ENCODE results near the gene CDC42BPG.

The CDC42BPG gene

GRCh38 chr11:64792482-64792881 lies 52.0 kb downstream of the CDC42BPG start:
- DNase-seq (ENCODE audit: low read depth in 2 of 2, low spot score in 1 of 2) = no peak

DNA sequence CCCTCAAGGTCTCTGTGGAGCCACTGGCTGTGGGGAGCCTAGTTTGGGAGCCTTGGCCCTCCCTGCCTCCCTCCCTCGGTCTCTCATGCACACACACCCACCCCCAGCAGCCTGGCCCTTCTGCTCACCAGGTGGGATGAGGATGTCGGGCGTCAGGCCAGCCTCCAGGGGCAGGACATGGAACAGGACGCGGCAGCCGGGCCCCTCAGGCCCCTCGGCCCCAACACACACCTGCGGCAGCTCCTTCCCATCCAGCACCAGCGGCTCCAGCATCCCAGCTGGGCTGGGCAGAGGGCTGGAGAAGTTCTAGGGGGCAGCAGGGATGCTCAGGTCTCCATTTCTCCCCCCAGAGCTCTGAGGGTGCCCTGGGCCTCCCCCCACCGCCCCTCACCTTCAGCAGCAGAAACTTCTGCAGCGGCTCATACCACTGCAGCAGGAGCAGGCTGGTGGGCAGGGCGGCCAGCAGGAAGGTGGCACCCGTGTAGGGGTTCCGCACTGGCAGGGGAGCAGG lies 52.6 kb downstream of the CDC42BPG start:
- no peak for DNase-seq (ENCODE audit: low read depth in 2 of 2, low spot score in 1 of 2)

DNA sequence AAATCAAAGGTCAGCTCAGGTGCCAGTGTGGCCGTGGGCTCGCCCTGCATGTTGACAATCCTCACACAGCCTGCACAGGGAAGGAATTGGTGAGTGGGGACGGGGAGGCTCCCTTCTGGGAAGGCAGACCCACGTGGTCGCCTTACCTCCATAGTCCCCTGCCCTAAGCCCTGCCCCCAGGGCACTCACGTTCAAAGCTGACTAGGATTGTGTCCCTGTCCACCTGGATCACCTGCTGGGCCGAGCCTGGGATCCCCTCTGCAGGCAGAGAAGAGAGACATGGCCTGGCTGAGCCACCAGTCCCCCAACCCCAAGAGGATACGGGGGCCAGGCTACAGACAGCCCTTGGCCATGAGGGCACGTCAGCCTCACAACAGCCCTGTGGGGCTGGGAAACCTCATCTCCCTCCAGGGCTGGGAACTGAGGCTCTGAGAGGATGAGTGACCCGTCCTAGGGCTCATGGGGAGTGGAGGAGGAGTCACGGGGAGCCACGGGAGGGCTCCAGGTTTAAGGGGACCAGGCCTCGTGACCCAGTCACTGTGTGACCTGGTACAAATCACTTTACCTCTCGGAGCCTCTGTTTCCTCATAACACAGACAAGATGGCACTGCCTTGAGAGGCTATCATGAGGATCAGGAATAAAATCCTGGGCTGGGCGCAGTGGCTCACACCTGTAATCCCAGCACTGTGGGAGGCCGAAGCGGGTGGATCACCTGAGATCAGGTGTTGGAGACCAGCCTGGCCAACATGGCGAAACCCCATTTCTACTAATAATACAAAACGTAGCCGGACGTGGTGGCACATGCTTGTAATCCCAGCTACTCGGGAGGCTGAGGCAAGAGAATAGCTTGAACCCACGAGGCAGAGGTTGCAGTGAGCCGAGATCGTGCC lies 54.0 kb downstream of the CDC42BPG start:
- DNase-seq (ENCODE audit: low read depth in 2 of 2, low spot score in 1 of 2) = no peak

DNA sequence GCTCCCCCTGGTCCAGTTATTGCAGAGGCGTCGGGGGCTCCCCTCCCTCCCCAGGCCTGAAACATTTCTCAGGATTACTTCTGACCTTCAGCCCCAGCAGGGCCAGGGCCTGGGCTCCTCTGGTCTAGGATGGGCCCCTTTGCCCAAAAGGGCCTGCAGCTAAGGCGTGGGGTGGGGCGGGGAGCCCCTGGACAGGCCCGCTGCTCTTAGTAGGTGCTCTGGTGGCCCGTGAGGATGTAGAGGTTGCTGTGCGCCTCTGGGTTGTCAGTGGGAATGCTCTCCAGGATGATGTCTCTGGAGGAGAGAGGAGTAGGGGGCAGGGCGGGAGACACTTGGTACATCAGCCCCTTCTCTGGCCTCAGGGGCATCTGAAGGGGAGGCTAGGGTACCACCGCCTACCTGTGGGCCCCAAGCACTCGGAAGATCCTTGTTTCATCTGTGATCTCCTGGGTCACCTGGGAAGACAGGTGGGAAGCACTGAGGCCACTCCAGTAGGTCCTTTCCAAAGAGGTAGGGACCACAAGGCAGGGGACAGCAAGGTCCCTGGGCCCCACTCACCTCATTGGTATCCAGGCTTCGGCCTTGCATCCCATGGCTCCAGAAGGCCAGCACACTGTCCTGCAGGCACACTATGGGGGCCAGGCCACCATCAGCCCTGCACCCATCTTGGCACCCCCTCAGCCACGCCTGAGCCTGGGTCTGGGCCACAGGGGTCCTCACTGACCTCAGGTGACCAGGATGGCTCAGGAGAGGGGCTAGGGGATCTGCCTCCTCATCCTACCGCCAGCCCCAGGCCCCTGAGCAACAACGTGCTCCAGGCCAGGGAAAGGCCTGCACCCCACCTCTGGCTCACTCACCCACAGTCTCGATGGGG lies 54.9 kb downstream of the CDC42BPG start:
- DNase-seq (ENCODE audit: low read depth in 2 of 2, low spot score in 1 of 2) = no peak

DNA sequence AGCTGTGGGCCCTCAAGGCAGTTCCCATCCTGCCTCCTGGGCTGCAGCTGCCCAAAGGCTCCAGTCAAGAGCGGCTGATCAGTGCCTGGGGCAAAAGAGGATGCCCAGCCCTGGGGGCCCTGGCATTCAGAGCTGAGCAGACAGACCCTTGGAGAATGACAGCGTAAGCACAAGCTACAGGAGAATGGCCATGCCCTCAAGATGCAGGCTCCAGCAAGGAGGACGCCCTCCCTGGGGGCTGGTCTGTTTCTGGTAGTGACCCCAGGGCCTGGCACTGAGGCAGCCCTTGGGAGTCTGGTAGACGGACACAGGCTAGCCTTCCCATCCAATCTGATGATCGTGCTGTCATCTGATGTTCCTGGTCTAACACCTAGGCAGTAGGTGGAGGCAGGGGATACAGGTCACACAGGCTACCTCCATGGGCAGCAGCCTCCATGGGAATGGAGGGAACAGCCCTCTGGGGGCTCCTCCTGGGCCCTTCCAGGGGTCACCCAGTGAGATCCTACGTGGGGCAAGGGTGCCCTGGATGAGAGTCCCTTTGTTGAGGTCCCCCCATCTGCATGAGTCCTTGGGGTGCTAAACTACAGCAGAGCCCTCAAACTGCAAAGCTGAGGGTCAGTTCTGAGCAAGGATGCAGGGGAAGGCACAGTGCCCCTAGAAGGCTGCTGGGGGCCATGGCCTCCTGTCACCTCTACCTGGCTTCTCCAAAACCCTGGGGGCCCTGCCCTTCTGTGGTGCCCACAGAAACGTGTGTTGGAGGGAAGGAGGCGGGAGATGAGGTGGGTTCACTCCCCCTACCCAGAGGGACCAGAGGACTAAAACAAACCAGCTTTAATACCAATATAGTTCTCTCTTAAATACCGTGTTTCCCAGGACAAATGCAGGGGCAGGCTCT lies 55.9 kb downstream of the CDC42BPG start:
- no peak for DNase-seq (ENCODE audit: low read depth in 2 of 2, low spot score in 1 of 2)

DNA sequence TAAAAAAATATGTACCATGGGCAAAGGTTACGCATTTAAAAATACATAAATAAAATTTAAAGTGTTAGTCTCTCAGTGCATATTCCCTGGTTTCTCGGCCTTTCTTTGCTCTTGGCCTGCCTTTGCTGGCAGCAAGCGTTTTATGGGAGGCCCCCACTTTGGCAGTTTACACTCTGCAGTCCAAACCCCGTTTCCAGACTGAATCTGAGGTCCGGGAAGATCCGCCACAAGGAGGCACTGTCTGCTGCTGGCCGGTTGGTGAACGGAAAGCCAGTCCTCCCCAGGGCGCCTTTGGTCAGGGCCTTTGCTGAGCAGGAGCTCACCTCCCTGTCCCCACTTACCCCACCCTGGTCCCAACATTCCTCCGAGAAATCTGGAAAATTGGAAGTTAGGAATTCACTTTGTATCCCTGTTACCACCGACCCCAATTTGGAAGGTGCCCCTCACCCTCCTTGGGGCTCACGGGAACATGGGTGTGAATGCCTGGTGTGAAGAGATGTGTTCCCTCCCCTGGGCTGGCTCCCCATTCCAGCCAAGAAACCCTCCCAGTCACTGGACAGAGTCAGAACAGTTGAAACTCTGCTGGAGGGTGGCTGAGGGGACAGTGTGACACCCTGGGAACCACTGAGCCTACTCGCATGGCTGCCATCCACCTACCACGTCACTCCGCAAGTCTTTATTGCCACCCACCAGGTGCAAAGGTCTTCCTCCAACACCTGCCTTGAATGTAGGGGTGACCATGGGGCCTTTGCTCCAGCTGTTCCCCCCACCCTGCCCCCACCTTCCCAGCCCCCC lies 56.7 kb downstream of the CDC42BPG start:
- DNase-seq (ENCODE audit: low read depth in 2 of 2, low spot score in 1 of 2) = peak in 1 of 2 donors; percentile 31

- DNase-seq (ENCODE audit: low read depth in 2 of 2, low spot score in 1 of 2) = no peak
Observed at GRCh38 chr11:64786308-64786707, 58.1 kb downstream of the CDC42BPG start.

GRCh38 chr11:64784813-64785581 lies 59.5 kb downstream of the CDC42BPG start:
- DNase-seq (ENCODE audit: low read depth in 2 of 2, low spot score in 1 of 2) = no peak

GRCh38 chr11:64778473-64779298 lies 65.8 kb downstream of the CDC42BPG start, which contains the start of gene SF1:
TSS of gene SF1 (minus strand) at chr11:64778542. CDS start at chr11:64778392, 150 bp downstream.
- peak; percentile 96 to 98 for DNase-seq (ENCODE audit: low read depth in 2 of 2, low spot score in 1 of 2)

DNA sequence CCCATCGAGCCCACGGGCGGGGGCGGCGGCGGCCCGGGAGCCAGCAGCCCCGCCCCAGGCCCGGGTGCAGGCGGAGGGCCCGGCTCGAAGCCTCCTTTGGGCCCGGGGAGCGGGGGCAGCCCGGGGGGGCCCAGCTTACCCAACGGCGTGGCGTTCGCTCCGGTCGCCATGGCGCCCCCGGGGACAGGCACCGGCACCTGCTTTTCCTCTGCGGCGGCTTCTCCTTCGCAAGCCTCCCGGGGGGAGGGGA lies 66.3 kb downstream of the CDC42BPG start:
- no peak for DNase-seq (ENCODE audit: low read depth in 2 of 2, low spot score in 1 of 2)

DNA sequence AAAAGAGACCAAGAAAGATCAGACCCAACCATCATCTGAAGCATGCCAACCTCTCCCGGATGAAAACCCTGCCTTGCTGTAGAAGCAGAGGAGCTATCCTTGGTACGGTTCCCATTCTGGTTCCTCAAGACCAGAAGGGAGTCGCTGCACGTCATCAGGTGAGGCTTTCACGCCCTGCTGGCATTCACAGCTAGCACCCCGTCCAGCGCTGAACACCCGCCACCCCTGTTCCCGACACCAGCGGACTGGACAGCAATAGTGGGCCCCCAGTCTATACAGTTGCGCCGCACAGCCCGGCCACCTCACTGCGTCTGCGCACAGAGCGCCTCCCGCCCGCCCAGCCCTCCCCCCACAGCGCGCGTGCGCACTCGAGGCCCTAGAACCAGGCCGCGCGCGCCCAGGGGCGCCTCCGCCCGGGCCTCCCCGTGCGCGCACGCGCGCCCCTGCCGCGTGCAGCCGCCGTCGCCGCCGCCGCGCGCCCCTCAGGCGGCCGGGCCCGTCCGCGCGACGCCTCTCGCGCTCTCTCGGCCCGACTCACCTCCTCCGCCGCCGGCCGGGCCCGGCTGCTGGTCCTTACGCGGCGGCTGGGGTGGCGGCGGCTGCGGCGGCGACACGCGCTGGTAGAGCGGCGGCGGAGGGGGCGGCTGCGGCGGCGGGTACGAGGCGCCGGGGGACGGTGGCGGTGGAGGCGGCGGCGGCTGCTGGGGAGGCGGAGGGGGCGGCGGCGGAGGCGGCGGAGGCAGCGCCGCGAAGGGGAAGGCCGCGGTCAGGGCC lies 66.8 kb downstream of the CDC42BPG start:
- peak; percentile 42 to 60 for DNase-seq (ENCODE audit: low read depth in 2 of 2, low spot score in 1 of 2)

DNA sequence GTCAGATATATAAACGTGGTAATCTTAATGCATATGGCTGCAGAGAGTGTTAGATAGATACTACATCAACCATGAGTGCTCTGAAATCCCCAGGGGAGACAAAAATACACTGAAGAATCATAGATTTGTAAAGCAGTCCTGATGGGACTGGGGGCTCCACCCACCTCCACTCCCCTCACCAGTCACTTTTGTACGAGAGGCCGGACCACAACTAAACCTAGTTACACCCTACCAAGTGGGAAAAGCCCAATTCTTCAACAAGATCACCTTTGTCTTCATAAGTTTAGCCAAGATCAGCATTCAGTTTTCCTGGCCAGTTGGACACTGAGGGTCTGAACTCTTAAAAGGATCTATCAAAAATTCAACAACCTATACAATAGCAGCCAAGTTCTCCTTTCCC lies 67.6 kb downstream of the CDC42BPG start:
- no peak for DNase-seq (ENCODE audit: low read depth in 2 of 2, low spot score in 1 of 2)

GRCh38 chr11:64776425-64776824 lies 68.0 kb downstream of the CDC42BPG start:
- no peak for DNase-seq (ENCODE audit: low read depth in 2 of 2, low spot score in 1 of 2)

DNA sequence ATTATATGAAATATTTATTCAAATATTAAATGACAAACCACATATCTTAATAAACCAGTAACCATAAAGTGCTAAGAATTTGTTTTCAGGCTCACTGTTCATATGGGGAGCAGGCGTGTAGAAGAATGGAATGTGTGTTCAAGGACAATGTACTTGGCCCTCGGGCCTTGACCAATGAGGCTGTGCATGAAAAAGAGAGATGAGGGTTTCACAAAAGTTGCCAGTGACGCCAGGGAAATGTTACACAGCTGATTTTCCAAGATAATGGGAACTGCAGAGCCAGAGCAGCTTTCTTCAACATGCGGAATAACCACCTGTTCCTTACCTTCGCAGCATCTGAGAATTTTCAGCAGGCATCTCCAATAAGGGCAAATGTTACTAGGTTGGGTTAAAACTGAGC lies 70.3 kb downstream of the CDC42BPG start:
- no peak for DNase-seq (ENCODE audit: low read depth in 2 of 2, low spot score in 1 of 2)

Data from stimulated activated CD8-positive, alpha-beta memory T cell treated with anti-CD3 and anti-CD28 coated beads, Interleukin-4, amount 100 ng/mL, for 4 hours (primary cell).